Lower lobe of right lung (tissue), 2 donors: ENCODE data around the gene SLK. TPM values are rescaled to one million over a fixed set of nuclear protein-coding genes. Genes with fewer than 3 reads are reported as not detected.

Experiments used
- ATAC-seq, 2 donors: fragments of 200-7000 bp; cut with Tn5 transposase; one replicate each; pipeline ENCODE4 v1.9.1; 2020 to 2022; ENCODE audit warnings: mild to moderate bottlenecking in 2 of 2, moderate library complexity in 2 of 2
- DNase-seq: peaks from one replicate; pipeline ENCODE4 v3.0.0-alpha.2; 2020
- H3K27ac ChIP-seq: fragments of 200-600 bp; one replicate; pipeline ENCODE4 v1.8.0; 2022
- H3K27me3 ChIP-seq: fragments of 200-600 bp; one replicate; pipeline ENCODE4 v1.8.0; 2022; ENCODE audit warnings: low read depth
- H3K36me3 ChIP-seq: fragments of 200-600 bp; one replicate; pipeline ENCODE4 v1.8.0; 2022; ENCODE audit warnings: mild to moderate bottlenecking
- H3K4me1 ChIP-seq: fragments of 200-600 bp; one replicate; pipeline ENCODE4 v1.8.0; 2022
- H3K4me3 ChIP-seq: fragments of 200-600 bp; one replicate; pipeline ENCODE4 v1.8.0; 2022; ENCODE audit warnings: mild to moderate bottlenecking
- H3K9me3 ChIP-seq: fragments of 200-600 bp; one replicate; pipeline ENCODE4 v1.8.0; 2022
- CTCF ChIP-seq: fragments of 200-600 bp; IDR thresholded peaks from one replicate; pipeline ENCODE4 v1.8.0; 2022; ENCODE audit warnings: antibody characterized with exemption, mild to moderate bottlenecking
- intact Hi-C: fragments of 100-400 bp; cut with DNase I; formaldehyde crosslinking; loops from one replicate; pipeline ENCODE4 v1.11.0; 2022
- total RNA-seq: library from RNA; stranded (reverse); fragmentation: NEBNext Ultra II Directional; extraction: Animal tissue kit (Norgen Biotek cat#: 25700); gene quantifications from one replicate; pipeline ENCODE4 v1.2.1, GENCODE V29; 2021
- donor health status: DM: no; HTN: yes; CAD: no; lungs with severe emphysema.

The SLK gene
- total RNA-seq, 1 donor from 2014 or later, result 45.5 TPM

DNA sequence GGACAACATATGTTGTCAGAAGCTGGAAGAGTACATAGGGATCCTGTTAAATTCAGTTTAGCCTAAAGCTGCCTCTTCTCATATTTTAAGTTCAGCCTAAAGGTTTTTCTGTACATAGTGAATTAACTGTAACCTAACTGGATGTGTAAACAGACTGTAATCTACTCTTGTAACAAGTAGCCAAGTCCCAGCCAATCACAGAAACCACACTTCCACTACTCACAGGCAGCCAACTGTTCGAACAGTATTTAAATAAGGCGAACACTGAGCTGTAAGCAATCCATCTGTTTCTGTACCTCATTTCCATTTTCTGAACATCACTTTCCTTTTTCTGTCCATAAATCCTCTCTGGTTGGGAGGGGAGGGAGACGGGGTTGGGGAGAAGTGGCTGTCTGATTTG lies 34.0 kb upstream of the SLK start:
- H3K27ac ChIP-seq, result no peak overlapping the region
- no peaks in the 10 kb centered on the region for H3K4me1 ChIP-seq
- H3K36me3 ChIP-seq, result no peaks in the 10 kb centered on the region
- DNase-seq (no peak), ATAC-seq (peak in 1 of 2 donors; percentile 39)
- intact Hi-C loops, result no loop called here
- no peaks in the 10 kb centered on the region for H3K9me3 ChIP-seq
- no peak for TF ChIP-seq CTCF
- H3K27me3 ChIP-seq, result no peaks in the 10 kb centered on the region
- H3K4me3 ChIP-seq, result no peak overlapping the region

- Histone ChIP-seq H3K4me3 (no peak overlapping the region), H3K9me3 (no peaks in the 10 kb centered on the region), H3K4me1 (no peaks in the 10 kb centered on the region), H3K27ac (no peak overlapping the region), H3K27me3 (no peaks in the 10 kb centered on the region), H3K36me3 (no peaks in the 10 kb centered on the region)
- no peak for DNase-seq
- intact Hi-C loops, result no loop called here
- ATAC-seq, result no peak
- TF ChIP-seq CTCF, result no peak
These were observed 33.3 kb upstream of the SLK start for GRCh38 chr10:103933557-103934121.

- Histone ChIP-seq H3K27me3 (no peaks in the 10 kb centered on the region), H3K4me3 (no peak overlapping the region), H3K36me3 (no peaks in the 10 kb centered on the region), H3K4me1 (no peaks in the 10 kb centered on the region), H3K27ac (no peak overlapping the region), H3K9me3 (no peaks in the 10 kb centered on the region)
- no peak for TF ChIP-seq CTCF
- intact Hi-C loops, result no loop called here
- DNase-seq (no peak), ATAC-seq (no peak)
These were observed 32.6 kb upstream of the SLK start for GRCh38 chr10:103934308-103934707.

DNA sequence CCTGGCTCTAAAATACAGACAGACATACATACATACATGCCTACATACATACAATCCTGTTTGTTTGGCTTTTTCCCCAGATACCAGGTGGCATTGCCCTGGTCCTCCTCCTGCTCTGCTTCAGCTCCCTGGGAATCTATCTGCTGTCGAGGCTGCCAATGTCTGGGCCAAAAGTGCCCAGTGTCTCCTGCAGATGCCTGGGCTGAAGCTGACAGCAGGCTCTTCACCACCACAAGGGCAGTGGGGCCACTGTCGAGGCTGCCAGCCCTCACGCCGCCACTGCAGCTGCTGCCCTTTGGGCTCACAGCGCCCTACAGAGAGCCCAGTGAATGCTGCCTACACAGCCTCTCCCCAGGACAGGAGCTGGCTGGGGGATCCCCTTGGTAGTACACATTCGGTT lies 30.9 kb upstream of the SLK start:
- no peak for DNase-seq
- H3K36me3 ChIP-seq, result no peaks in the 10 kb centered on the region
- intact Hi-C loops, result no loop called here
- no peak for ATAC-seq
- H3K27ac ChIP-seq, result no peak overlapping the region
- no peaks in the 10 kb centered on the region for H3K9me3 ChIP-seq
- no peak overlapping the region for H3K4me3 ChIP-seq
- no peaks in the 10 kb centered on the region for H3K27me3 ChIP-seq
- no peak for TF ChIP-seq CTCF
- no peaks in the 10 kb centered on the region for H3K4me1 ChIP-seq

DNA sequence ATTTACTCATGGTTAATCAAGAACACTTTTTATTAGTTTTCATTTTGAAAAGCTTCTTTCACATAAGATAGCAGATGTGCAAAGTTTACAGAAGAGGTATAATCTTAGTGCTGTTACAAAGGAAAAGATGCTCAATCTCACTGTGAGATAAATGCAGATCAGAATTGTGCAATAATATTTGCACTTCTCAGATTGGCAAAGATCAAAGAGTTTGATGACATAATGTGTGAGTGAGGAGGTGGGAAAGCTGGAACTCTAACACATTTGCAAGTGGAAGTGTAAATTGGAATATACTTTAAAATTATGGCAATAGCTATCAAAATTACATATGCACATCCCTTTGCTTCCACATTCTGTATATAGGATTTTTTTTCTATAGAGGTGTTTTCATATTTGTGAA lies 27.4 kb upstream of the SLK start:
- no peak for TF ChIP-seq CTCF
- Histone ChIP-seq H3K4me3 (no peak overlapping the region), H3K27ac (no peak overlapping the region), H3K9me3 (no peaks in the 10 kb centered on the region), H3K4me1 (no peaks in the 10 kb centered on the region), H3K27me3 (no peaks in the 10 kb centered on the region), H3K36me3 (no peaks in the 10 kb centered on the region)
- DNase-seq (no peak), ATAC-seq (no peak)
- intact Hi-C loops, result no loop called here

GRCh38 chr10:103941801-103942200 lies 25.1 kb upstream of the SLK start:
- no peaks in the 10 kb centered on the region for H3K27me3 ChIP-seq
- H3K36me3 ChIP-seq, result no peaks in the 10 kb centered on the region
- no peaks in the 10 kb centered on the region for H3K9me3 ChIP-seq
- TF ChIP-seq CTCF, result no peak
- H3K4me3 ChIP-seq, result no peak overlapping the region
- no peak for DNase-seq
- H3K4me1 ChIP-seq, result no peaks in the 10 kb centered on the region
- H3K27ac ChIP-seq, result no peak overlapping the region
- intact Hi-C loops, result no loop called here
- ATAC-seq, result no peak
